ENCODE measurements around the gene NCS1.

DNA sequence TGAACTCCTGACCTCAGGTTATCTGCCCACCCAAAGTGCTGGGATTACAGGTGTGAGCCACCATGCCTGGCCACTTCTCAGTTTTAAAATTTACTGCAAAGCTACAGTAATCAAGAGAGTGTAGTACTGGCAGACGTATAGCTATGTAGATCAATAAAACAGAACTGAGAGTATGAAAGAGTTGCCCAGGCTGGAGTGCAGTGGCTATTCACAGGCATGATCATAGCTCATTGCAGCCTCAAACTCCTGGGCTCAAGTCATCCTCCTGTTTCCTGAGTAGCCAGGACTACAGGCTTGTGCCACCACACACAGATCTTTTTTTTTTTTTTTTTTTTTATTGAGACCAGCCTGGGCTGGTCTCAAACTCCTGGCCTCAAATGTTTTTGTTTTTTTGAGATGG is 26.5 kb upstream of the NCS1 start:
- TF ChIP-seq, protein P1, sequence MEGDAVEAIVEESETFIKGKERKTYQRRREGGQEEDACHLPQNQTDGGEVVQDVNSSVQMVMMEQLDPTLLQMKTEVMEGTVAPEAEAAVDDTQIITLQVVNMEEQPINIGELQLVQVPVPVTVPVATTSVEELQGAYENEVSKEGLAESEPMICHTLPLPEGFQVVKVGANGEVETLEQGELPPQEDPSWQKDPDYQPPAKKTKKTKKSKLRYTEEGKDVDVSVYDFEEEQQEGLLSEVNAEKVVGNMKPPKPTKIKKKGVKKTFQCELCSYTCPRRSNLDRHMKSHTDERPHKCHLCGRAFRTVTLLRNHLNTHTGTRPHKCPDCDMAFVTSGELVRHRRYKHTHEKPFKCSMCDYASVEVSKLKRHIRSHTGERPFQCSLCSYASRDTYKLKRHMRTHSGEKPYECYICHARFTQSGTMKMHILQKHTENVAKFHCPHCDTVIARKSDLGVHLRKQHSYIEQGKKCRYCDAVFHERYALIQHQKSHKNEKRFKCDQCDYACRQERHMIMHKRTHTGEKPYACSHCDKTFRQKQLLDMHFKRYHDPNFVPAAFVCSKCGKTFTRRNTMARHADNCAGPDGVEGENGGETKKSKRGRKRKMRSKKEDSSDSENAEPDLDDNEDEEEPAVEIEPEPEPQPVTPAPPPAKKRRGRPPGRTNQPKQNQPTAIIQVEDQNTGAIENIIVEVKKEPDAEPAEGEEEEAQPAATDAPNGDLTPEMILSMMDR (IDR thresholded peaks at IDR 0.05; ENCODE audit: control extremely low read depth in 1 of 3, insufficient read depth in 1 of 3, low read depth in 1 of 3, low read length in 3 of 3), result no peak
- no peak for TF ChIP-seq POLR2A (IDR thresholded peaks at IDR 0.05; ENCODE audit: control extremely low read depth in 1 of 2, low read depth in 2 of 2, low read length in 2 of 2)
- TF ChIP-seq KDM1A (IDR thresholded peaks at IDR 0.05; ENCODE audit: borderline replicate concordance, low read length), result no peak
- no peak for TF ChIP-seq MAX (IDR thresholded peaks at IDR 0.05)
- TF ChIP-seq POLR2AphosphoS5 (IDR thresholded peaks at IDR 0.05; ENCODE audit: low read depth, low read length), result no peak
- no peak for TF ChIP-seq RXRA (IDR thresholded peaks at IDR 0.05; ENCODE audit: insufficient read depth, low read depth, low read length)
- no peak for TF ChIP-seq SRF (IDR thresholded peaks at IDR 0.05; ENCODE audit: low read depth, low read length)
- no peak for TF ChIP-seq RNF2 (IDR thresholded peaks at IDR 0.05; ENCODE audit: borderline replicate concordance, low read depth, low read length, missing control alignments, poor library complexity, severe bottlenecking)
- TF ChIP-seq TBP (IDR thresholded peaks at IDR 0.05; ENCODE audit: low read depth, low read length), result no peak
- TF ChIP-seq BRCA1 (IDR thresholded peaks at IDR 0.05; ENCODE audit: low read depth, low read length), result no peak
- TF ChIP-seq EZH2 (IDR thresholded peaks at IDR 0.05; ENCODE audit: low read depth, low read length, severe bottlenecking), result no peak
- no peak for TF ChIP-seq CREB1 (IDR thresholded peaks at IDR 0.05)
- no peak for TF ChIP-seq RAD21 (IDR thresholded peaks at IDR 0.05 in 1 of 2, conservative IDR thresholded peaks at IDR 0.05 in 1 of 2; ENCODE audit: low read depth in 2 of 2, low read length in 2 of 2)

Data from H1 (cell line).